ENCODE data around the gene RAP1GAP.

GRCh38 chr1:21619375-21619947, 49.7 kb downstream of the RAP1GAP start:
- no peak for TF ChIP-seq FOSL1 (IDR thresholded peaks at IDR 0.05; ENCODE audit: low read depth)
- no peak for TF ChIP-seq ELF1 (IDR thresholded peaks at IDR 0.05; ENCODE audit: borderline replicate concordance, low read depth)
- TF ChIP-seq SIN3A (IDR thresholded peaks at IDR 0.05; ENCODE audit: low read depth), result no peak
- TF ChIP-seq CTCF (IDR thresholded peaks at IDR 0.05 in 2 of 3, conservative IDR thresholded peaks at IDR 0.05 in 1 of 3; ENCODE audit: borderline replicate concordance in 1 of 3, insufficient read depth in 1 of 3, low read depth in 2 of 3, low read length in 2 of 3), result no peak
- TF ChIP-seq RAD21 (IDR thresholded peaks at IDR 0.05; ENCODE audit: low read depth), result no peak
- no peak for TF ChIP-seq TCF7L2 (IDR thresholded peaks at IDR 0.05; ENCODE audit: borderline replicate concordance, extremely low read depth, insufficient read depth, insufficient read length)
- TF ChIP-seq POLR2A (IDR thresholded peaks at IDR 0.05; ENCODE audit: borderline replicate concordance, extremely low read depth, insufficient read depth, insufficient read length), result no peak
- no peak for TF ChIP-seq YY1 (IDR thresholded peaks at IDR 0.05; ENCODE audit: extremely low read depth, insufficient replicate concordance, low read depth, low read length)

All from HCT116 (cell line).